GM18867 (cell line): Measurements from ENCODE around the gene MAN1C1.

Experiments
- ATAC-seq: cut with Tn5 transposase; IDR thresholded peaks from one replicate; pipeline ENCODE4 v1.9.1; 2021; ENCODE audit warnings: mild to moderate bottlenecking, moderate library complexity; ENCODE audit not compliant: unreplicated experiment

Gene MAN1C1

GRCh38 chr1:25826571-25826970 lies 210.0 kb downstream of the MAN1C1 start:
- no peak for ATAC-seq

GRCh38 chr1:25828491-25828890 lies 211.9 kb downstream of the MAN1C1 start:
- no peak for ATAC-seq

GRCh38 chr1:25829046-25829445 lies 212.5 kb downstream of the MAN1C1 start:
- no peak for ATAC-seq

- no peak for ATAC-seq
Measured at GRCh38 chr1:25831569-25832196, 215.1 kb downstream of the MAN1C1 start.

GRCh38 chr1:25832336-25833037 lies 215.9 kb downstream of the MAN1C1 start:
- ATAC-seq = no peak

GRCh38 chr1:25833158-25833557 lies 216.6 kb downstream of the MAN1C1 start:
- no peak for ATAC-seq
